ENCODE results near the gene PLEKHG3. TPM values are rescaled to one million over a fixed set of nuclear protein-coding genes. Genes with fewer than 3 reads are reported as not detected.
A peak's percentile ranks its signal among the peaks of the same experiment; 100 is the strongest.

The PLEKHG3 gene
- total and polyA plus RNA-seq, 2 of the 4 experiments (the other 2 are of a cell fraction): 8.2 to 8.4 TPM

- TF ChIP-seq, protein P1, sequence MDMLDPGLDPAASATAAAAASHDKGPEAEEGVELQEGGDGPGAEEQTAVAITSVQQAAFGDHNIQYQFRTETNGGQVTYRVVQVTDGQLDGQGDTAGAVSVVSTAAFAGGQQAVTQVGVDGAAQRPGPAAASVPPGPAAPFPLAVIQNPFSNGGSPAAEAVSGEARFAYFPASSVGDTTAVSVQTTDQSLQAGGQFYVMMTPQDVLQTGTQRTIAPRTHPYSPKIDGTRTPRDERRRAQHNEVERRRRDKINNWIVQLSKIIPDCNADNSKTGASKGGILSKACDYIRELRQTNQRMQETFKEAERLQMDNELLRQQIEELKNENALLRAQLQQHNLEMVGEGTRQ (IDR thresholded peaks at IDR 0.05; ENCODE audit: low read depth, low read length): no peak
These were observed 18.0 kb upstream of the PLEKHG3 start (continued) for GRCh38 chr14:64686282-64686615.

GRCh38 chr14:64688031-64688430, 16.2 kb upstream of the PLEKHG3 start:
- Histone ChIP-seq H3K14ac (replicated peaks; ENCODE audit: low read depth, low read length) (no peak overlapping the region), H2AK5ac (ENCODE audit: low read depth, low read length) (no peak overlapping the region), H2AFZ (replicated peaks; ENCODE audit: low read length, poor library complexity) (peak overlapping the region; percentile 41), H3K23ac (ENCODE audit: low read depth, low read length) (no peak overlapping the region), H3K4me2 (ENCODE audit: low read depth, low read length) (no peak overlapping the region), H3K9me3 (ENCODE audit: control insufficient read depth, insufficient read depth, low read length) (no peaks in the 10 kb centered on the region), H4K91ac (ENCODE audit: insufficient read depth, low read depth, low read length) (no peak overlapping the region), H2BK15ac (ENCODE audit: low read depth, low read length) (no peak overlapping the region), H2AK9ac (replicated peaks; ENCODE audit: low read depth, low read length, poor library complexity) (no peak overlapping the region), H3K27ac (ENCODE audit: insufficient read depth, low read length) (no peak overlapping the region), H2BK20ac (ENCODE audit: low read depth, low read length) (no peak overlapping the region), H4K20me1 (ENCODE audit: insufficient read depth, low read length) (no peaks in the 10 kb centered on the region), H4K8ac (ENCODE audit: low read depth in 2 of 2, low read length in 2 of 2) (no peak overlapping the region), H3K18ac (ENCODE audit: low read depth, low read length) (no peak overlapping the region), H2BK120ac (ENCODE audit: low read depth, low read length) (no peak overlapping the region), H4K5ac (ENCODE audit: low read depth, low read length) (no peak overlapping the region), H3K9me1 (ENCODE audit: insufficient read depth, low read length) (no peaks in the 10 kb centered on the region), H3K4me3 (ENCODE audit: insufficient read depth, low read depth, low read length) (no peak overlapping the region), H3K56ac (ENCODE audit: extremely low read depth, insufficient read depth, low read length) (no peak overlapping the region), H3K9ac (ENCODE audit: low read depth, low read length) (no peak overlapping the region), H3K4ac (ENCODE audit: low read depth, low read length) (no peak overlapping the region), H3K36me3 (ENCODE audit: control insufficient read depth, insufficient read depth, low read length) (no peaks in the 10 kb centered on the region), H3K4me1 (ENCODE audit: control insufficient read depth, insufficient read depth, low read length) (peaks cover 5% of the 10 kb centered on the region; the same call in 1 of the 2 replicates), H2BK5ac (ENCODE audit: low read depth, low read length, poor library complexity, severe bottlenecking) (no peak overlapping the region), H3K27me3 (ENCODE audit: control insufficient read depth, insufficient read depth, low read length) (peaks cover 27% of the 10 kb centered on the region), H3K79me1 (ENCODE audit: low read depth in 1 of 2, low read length in 2 of 2) (no peaks in the 10 kb centered on the region)
- ChIA-PET CTCF (interaction anchor here (0.5 kb wide), 1 partner anchor 260 kb away, joined by 3 read pairs; no protein-coding TSS in a partner anchor), POLR2A (ENCODE audit: unreplicated experiment) (no interaction called here)
- no TSS peak for BruUV-seq (replicated peaks)
- DNase-seq (no peak), ATAC-seq (ENCODE audit: low read depth) (no peak)
- intact Hi-C loops (cut with micrococcal nuclease) (no loop called here), in situ Hi-C loops (cut with MboI; ENCODE audit: low sequenced_read_pairs) (no loop called here), dilution Hi-C loops (cut with HindIII; ENCODE audit: low sequenced_read_pairs, unreplicated experiment) (no loop called here)
- 43% methylated on average over 1 of the region's 2 CpGs; no CpG with 5 or more reads in 1 of the 2 experiments for WGBS, 2 experiments (ENCODE audit: extremely low coverage in 2 of 2, insufficient read length in 1 of 2)
- no peak for TF ChIP-seq CTCF (conservative IDR thresholded peaks at IDR 0.05; ENCODE audit: low read depth, low read length)
- no peak for TF ChIP-seq SMC3 (IDR thresholded peaks at IDR 0.05; ENCODE audit: low read depth, low read length)
- TF ChIP-seq, protein P1 (IDR thresholded peaks at IDR 0.05; ENCODE audit: low read depth, low read length): no peak
- TF ChIP-seq MAZ (IDR thresholded peaks at IDR 0.05; ENCODE audit: borderline replicate concordance, low read depth, low read length): no peak
- TF ChIP-seq NFE2L2 (IDR thresholded peaks at IDR 0.05; ENCODE audit: low read depth, low read length): no peak
- no peak for TF ChIP-seq BHLHE40 (IDR thresholded peaks at IDR 0.05; ENCODE audit: low read depth, low read length)
- TF ChIP-seq CHD1 (IDR thresholded peaks at IDR 0.05; ENCODE audit: low read depth, low read length): no peak
- TF ChIP-seq RAD21 (IDR thresholded peaks at IDR 0.05; ENCODE audit: low read length): no peak
- no peak for TF ChIP-seq MXI1 (IDR thresholded peaks at IDR 0.05; ENCODE audit: borderline replicate concordance, low read depth, low read length)
- TF ChIP-seq MAFK (IDR thresholded peaks at IDR 0.05; ENCODE audit: low read depth, low read length): no peak
- TF ChIP-seq RCOR1 (IDR thresholded peaks at IDR 0.05; ENCODE audit: insufficient replicate concordance, low read length): no peak
- TF ChIP-seq POLR2A (IDR thresholded peaks at IDR 0.05; ENCODE audit: low read depth, low read length): no peak
- TF ChIP-seq FOS (IDR thresholded peaks at IDR 0.05; ENCODE audit: low read depth, low read length): no peak
- TF ChIP-seq CEBPB (IDR thresholded peaks at IDR 0.05; ENCODE audit: low read depth, low read length): no peak
